ENCODE results near the gene EPS8L2.
"Not testable (repeated sequence)": the region's sequence is repeated elsewhere in the genome, so short reads cannot be mapped to it uniquely, and the experiment has no call there.

EPS8L2 gene

GRCh38 chr11:726278-727220 lies 20.5 kb downstream of the EPS8L2 start:
- no peak for DNase-seq (ENCODE audit: low read depth)

GRCh38 chr11:727281-727701 lies 21.3 kb downstream of the EPS8L2 start:
- no peak for DNase-seq (ENCODE audit: low read depth)

- peak; percentile 64 for DNase-seq (ENCODE audit: low read depth)
Observed at GRCh38 chr11:727859-728748, 22.1 kb downstream of the EPS8L2 start.

DNA sequence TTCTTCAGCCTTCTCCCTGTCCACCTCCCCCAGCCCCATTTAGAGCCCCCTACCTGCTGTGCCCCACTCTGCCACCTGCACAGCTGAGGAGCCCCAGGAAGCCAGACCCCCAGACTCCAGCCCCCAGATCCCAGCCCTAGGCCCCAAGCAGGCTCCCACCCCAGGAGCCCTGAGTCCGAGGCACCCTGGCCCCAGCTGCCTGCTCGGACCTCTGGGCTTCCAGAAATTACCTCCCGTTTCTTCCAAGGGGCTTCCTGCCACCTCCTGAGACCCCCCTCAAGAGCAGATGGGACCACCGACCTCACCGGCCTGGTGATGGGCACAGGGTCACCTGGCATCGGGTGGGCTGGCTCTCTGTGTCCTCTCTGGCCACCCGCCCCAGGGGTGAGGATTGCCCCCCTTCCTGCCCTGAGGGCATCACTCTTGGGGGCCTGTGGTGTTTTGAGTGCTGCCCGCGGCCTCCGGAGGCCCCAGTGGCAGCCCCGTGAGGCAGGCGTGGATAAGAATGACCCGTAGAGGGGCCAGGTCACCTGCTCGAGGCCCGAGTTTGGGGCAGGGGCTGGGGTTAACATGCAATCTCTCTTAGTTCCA lies 23.0 kb downstream of the EPS8L2 start:
- no peak for DNase-seq (ENCODE audit: low read depth)

- no peak for DNase-seq (ENCODE audit: low read depth)
Observed at GRCh38 chr11:729492-730074, 23.6 kb downstream of the EPS8L2 start.

DNA sequence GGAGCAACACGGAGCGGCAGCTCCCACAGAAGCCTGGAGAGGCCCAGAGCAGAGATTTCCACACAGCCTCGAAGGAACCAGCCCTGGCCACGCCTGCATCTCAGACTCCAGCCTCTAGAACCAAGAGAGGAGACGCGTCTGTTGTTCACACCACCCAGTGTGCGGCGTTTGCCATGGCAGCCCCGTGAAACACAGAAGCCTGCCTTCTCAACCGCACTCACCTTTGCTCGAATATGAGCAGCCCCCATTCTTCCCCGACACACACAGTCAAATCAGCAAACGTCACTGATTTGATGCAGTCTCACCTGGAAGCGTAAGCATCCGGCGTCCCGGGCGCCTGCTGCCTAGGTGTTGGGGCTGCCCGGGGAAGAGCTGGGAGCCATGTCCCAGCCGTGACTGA lies 27.0 kb downstream of the EPS8L2 start:
- no peak for DNase-seq (ENCODE audit: low read depth)

DNA sequence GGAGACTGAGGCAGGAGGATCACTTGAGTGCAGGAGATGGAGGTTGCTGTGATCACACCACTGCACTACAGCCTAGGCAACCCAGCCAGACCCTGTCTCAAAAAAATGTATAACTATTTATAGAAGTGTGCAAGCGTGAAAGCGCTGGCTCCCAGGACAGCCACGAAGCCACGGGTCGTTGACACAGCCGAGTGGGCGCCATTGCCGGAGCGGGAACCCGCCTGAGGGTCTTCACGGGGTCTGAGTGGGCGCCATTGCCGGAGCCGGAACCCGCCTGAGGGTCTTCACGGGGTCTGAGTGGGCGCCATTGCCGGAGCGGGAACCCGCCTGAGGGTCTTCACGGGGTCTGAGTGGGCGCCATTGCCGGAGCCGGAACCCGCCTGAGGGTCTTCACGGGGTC lies 28.5 kb downstream of the EPS8L2 start:
- not testable (repeated sequence) for DNase-seq (ENCODE audit: low read depth)

GRCh38 chr11:737366-737765 lies 31.3 kb downstream of the EPS8L2 start:
- DNase-seq (ENCODE audit: low read depth), result no peak

DNA sequence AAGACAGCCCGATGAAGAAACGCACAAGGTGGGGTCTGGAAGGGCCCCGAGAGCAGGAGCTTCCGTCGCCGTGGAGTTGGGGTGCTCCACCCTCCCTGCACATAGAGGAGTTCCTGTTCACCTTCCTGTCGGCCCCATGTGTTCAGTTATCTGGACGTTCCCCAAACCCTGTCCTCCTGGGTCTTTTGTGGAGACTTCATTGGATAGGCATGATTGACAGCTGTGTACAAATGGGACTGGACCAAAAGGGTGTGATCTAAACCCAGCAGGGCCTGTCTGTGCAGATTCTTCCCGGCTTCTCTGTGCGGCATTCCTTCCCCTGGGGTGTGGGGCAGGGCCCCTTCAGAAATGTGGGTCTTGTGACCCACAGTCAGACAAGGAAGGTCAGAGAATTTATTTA lies 31.9 kb downstream of the EPS8L2 start:
- not testable (repeated sequence) for DNase-seq (ENCODE audit: low read depth)

- no peak for DNase-seq (ENCODE audit: low read depth)
Observed at GRCh38 chr11:742156-742546, 36.1 kb downstream of the EPS8L2 start.

- no peak for DNase-seq (ENCODE audit: low read depth)
Observed at GRCh38 chr11:742571-743201, 36.7 kb downstream of the EPS8L2 start.

DNA sequence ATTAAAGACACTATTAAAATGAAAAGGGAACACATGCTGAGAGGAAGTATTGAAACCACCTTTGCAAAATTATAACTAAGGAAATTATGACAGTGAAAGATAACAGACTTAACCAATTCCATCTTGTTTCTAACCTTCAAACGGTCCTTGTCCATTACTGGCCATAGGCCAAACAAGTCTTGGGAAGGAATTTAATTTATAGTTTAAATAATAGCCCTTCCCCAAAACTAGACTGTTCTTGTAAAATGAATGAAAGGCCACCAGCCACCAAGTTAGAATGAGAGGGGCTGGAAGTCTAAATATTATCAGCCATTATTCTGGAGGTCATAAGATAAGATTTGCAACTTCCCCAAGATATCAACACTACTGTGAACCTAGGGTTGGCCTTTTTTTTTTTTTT lies 39.4 kb downstream of the EPS8L2 start:
- no peak for DNase-seq (ENCODE audit: low read depth)

DNA sequence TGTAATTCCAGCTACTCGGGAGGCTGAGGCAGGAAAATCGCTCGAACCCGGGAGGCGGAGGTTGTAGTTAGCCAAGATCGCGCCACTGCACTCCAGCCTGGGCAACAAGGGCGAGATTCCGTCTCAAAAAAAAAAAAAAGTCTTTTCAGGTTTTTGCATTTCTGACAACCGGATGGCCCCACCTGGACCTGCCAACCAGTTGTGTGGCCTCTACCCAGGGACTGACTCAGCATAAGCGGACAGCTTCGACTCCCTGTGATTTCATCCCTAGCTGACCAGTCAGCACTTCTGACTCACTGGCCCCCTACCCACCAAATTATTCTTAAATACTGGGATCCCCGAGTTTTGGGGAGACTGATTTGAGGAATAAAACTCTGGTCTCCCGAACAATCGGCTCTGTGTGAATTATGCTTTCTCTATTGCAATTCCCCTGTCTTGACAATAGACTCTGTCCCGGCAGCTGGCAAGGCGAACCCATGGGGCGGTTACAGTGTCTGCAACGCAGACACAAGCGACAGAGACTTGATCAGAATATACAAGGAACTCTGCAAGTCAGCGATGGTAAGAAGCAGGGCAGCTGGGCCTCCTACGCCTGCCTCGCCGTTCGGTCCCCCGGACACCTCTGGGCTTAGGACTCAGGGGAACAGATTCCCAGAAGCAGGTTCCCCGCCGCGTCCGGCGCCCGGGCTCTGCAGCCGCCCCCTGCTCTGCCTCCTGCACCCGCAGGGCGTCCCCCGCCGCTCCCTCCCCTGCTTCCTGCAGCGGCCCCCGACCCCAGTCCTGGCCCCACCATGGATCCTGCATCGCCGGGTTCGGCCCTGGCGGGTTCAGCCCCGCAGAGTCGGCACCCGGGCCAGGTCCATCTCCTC lies 40.5 kb downstream of the EPS8L2 start:
- DNase-seq (ENCODE audit: low read depth), result no peak

DNA sequence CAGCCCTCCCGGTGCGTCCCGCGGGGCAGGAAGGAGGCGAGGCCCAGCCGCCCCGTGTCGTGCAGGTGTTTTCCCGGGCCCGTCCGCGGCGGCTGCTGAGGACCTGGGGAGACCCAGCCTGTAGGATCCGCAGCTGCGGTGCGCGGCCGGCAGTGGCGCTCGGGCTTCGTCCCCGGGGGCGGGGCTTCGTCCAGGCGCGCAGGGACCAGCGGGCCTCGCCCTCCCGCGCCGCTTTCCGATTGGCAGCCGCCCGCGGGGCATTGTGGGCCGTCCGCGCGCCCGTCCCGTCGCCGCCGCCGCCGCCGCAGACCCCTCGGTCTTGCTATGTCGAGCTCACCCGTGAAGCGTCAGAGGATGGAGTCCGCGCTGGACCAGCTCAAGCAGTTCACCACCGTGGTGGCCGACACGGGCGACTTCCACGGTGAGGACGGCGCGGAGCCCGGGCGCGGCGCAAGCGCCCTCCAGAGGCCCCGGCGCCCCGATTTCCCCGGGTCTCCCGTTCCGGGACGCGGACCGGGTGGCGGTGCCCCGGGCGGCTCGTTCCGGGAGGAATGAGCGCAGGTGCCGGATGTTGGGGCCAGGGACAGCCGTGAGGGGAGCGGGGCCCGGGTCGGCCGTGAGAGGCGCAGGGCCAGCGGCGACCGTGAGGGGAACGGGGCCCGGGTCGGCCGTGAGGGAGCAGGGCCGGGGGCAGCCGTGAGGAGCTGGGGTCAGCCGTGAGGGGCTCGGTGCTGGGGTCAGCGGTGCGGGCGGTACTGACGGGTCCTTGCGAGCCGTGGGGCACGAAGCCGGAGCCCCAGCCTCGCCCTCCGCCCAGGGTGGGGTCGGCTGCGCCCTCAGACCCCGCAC lies 41.4 kb downstream of the EPS8L2 start, which contains the start of gene TALDO1:
Gene TALDO1, plus strand, starts transcription at position 307 of the 849 bp plus-strand sequence. Its CDS starts 18 bp downstream, at position 325.
- DNase-seq (ENCODE audit: low read depth), result peak; percentile 57

GRCh38 chr11:748007-748359 lies 42.0 kb downstream of the EPS8L2 start:
- DNase-seq (ENCODE audit: low read depth), result no peak

GRCh38 chr11:749731-750130 lies 43.7 kb downstream of the EPS8L2 start:
- no peak for DNase-seq (ENCODE audit: low read depth)

DNA sequence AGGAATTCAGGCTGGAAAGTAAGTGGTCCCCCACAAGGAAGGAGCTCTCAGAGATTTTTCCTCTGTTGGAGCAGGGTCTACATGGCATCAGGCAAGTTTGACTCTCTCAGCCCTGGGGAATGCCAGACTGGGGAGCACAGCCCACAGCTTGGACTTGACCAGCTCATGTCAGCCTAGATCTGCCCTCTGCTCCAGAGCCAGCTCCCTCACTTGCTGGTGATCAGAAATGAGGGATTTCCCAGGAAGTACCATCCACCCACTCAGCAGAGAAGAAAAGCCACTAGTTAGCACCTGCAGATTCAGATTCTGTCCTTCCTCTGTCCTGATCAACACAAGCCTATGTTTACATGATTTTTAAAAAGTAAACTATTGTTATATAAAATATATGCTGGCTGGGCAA lies 54.2 kb downstream of the EPS8L2 start:
- no peak for DNase-seq (ENCODE audit: low read depth)

GRCh38 chr11:761526-762108 lies 55.6 kb downstream of the EPS8L2 start:
- DNase-seq (ENCODE audit: low read depth), result no peak

DNA sequence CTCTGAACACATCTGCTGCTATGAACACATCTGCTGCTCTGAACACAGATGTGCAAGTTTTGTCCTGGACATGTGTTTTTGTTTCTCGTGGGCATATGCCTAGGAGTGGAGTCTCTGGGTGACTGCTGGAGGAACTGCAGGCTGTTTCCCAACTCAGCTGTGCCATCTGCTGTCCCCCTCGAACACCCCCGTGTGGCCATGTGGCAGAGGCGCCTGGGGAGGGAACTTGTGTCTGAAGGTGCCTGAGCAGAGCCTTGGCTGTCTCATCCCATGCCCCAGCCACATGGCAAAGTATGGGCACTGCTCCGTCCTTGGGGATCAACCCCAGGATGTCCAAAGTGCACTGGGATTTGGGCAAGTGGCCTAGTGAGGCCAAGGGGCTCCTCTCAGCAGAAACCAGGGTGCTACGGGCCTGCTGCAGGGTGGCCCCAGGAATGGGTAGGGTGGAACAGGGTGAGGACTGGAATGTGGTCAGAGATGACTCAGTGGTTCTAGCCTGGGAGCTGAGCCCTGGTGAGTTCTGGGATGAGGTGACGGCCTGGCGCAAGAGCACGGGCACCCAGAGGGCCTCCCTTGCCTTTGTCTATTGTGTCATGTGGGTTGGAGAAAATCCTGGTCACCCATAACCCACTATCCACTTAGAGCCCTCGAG lies 56.5 kb downstream of the EPS8L2 start:
- no peak for DNase-seq (ENCODE audit: low read depth)
